Trophoblast cell (in vitro differentiated cells and primary cell): ENCODE measurements around the gene GDPD4.

Experiments used
- DNase-seq, 2 donors: peaks; one replicate each; pipeline ENCODE4 v3.0.0-alpha.2; 2016
- H2AFZ ChIP-seq: 2 replicates; pipeline ENCODE4 v1.6.1; 2013; ENCODE audit warnings: low read length, moderate library complexity, mild to moderate bottlenecking; ENCODE audit not compliant: insufficient read depth, poor library complexity
- H2AK5ac ChIP-seq: 2 replicates; pipeline ENCODE4 v1.6.1; 2013; ENCODE audit warnings: mild to moderate bottlenecking, low read length
- H2BK120ac ChIP-seq: 2 replicates; pipeline ENCODE4 v1.6.1; 2013; ENCODE audit warnings: low read length, mild to moderate bottlenecking, moderate library complexity; ENCODE audit not compliant: insufficient read depth, poor library complexity
- H2BK12ac ChIP-seq: 2 replicates; pipeline ENCODE4 v1.6.1; 2013; ENCODE audit warnings: mild to moderate bottlenecking, low read length, moderate library complexity
- H2BK5ac ChIP-seq: 2 replicates; pipeline ENCODE4 v1.6.1; 2013; ENCODE audit warnings: low read length, low read depth, moderate library complexity, mild to moderate bottlenecking; ENCODE audit not compliant: poor library complexity
- H3K14ac ChIP-seq: 2 replicates; pipeline ENCODE4 v1.6.1; 2013; ENCODE audit warnings: mild to moderate bottlenecking, low read length
- H3K18ac ChIP-seq: 2 replicates; pipeline ENCODE4 v1.6.1; 2013; ENCODE audit warnings: mild to moderate bottlenecking, low read length
- H3K23ac ChIP-seq: 2 replicates; pipeline ENCODE4 v1.6.1; 2013; ENCODE audit warnings: low read length
- H3K27ac ChIP-seq: 2 replicates; pipeline ENCODE4 v1.5.1; 2013; ENCODE audit warnings: low read depth, mild to moderate bottlenecking, inconsistent platforms, low read length, moderate library complexity
- H3K27me3 ChIP-seq: 2 replicates; pipeline ENCODE4 v1.6.1; 2013; ENCODE audit warnings: inconsistent platforms, mild to moderate bottlenecking, low read length, moderate library complexity; ENCODE audit not compliant: insufficient read depth
- H3K36me3 ChIP-seq, 2 experiments: 1 replicate in 1 of 2; 2 replicates in 1 of 2; pipeline ENCODE4 v1.6.1; 2013; ENCODE audit warnings: low read length in 2 of 2, mild to moderate bottlenecking in 2 of 2, moderate library complexity in 1 of 2; ENCODE audit not compliant: insufficient read depth in 2 of 2, control insufficient read depth in 1 of 2
- H3K4ac ChIP-seq: 2 replicates; pipeline ENCODE4 v1.6.1; 2013; ENCODE audit warnings: low read depth, mild to moderate bottlenecking, low read length, moderate library complexity
- H3K4me1 ChIP-seq, 2 experiments: 1 replicate in 1 of 2; 2 replicates in 1 of 2; pipeline ENCODE4 v1.6.1; 2013; ENCODE audit warnings: low read length in 2 of 2, mild to moderate bottlenecking in 2 of 2, moderate library complexity in 1 of 2; ENCODE audit not compliant: insufficient read depth in 2 of 2, control insufficient read depth in 1 of 2
- H3K4me2 ChIP-seq: 2 replicates; pipeline ENCODE4 v1.6.1; 2013; ENCODE audit warnings: inconsistent platforms, mild to moderate bottlenecking, low read length, moderate library complexity
- H3K4me3 ChIP-seq: 2 replicates; pipeline ENCODE4 v1.5.1; 2013; ENCODE audit warnings: mild to moderate bottlenecking, low read depth, low read length, inconsistent platforms
- H3K79me1 ChIP-seq: one replicate; pipeline ENCODE4 v1.6.1; 2013; ENCODE audit warnings: low read length
- H3K79me2 ChIP-seq: 2 replicates; pipeline ENCODE4 v1.6.1; 2013; ENCODE audit warnings: low read length, mild to moderate bottlenecking; ENCODE audit not compliant: control insufficient read depth, insufficient read depth, poor library complexity
- H3K9ac ChIP-seq: 2 replicates; pipeline ENCODE4 v1.6.1; 2013; ENCODE audit warnings: mild to moderate bottlenecking, low read length
- H3K9me3 ChIP-seq: 2 replicates; pipeline ENCODE4 v1.6.1; 2013; ENCODE audit warnings: low read depth, mild to moderate bottlenecking, control low read depth, inconsistent platforms, low read length; ENCODE audit not compliant: insufficient read depth
- H4K12ac ChIP-seq: 2 replicates; pipeline ENCODE4 v1.6.1; 2013; ENCODE audit warnings: low read depth, mild to moderate bottlenecking, low read length, moderate library complexity
- H4K8ac ChIP-seq: 2 replicates; pipeline ENCODE4 v1.6.1; 2013; ENCODE audit warnings: low read depth, mild to moderate bottlenecking, low read length, moderate library complexity
- H4K91ac ChIP-seq: one replicate; pipeline ENCODE4 v1.6.1; 2013; ENCODE audit warnings: low read depth, mild to moderate bottlenecking, low read length, moderate library complexity
- WGBS: extraction: QIAGEN DNeasy Blood & Tissue Kit; methylation state at CpG from one replicate; pipeline ENCODE4 v1.1.7; 2013; ENCODE audit warnings: missing lambda C conversion rate; ENCODE audit not compliant: insufficient read length, insufficient coverage; ENCODE audit errors: extremely low coverage; 5-methylcytosine and 5-hydroxymethylcytosine counted together

GDPD4 gene

DNA sequence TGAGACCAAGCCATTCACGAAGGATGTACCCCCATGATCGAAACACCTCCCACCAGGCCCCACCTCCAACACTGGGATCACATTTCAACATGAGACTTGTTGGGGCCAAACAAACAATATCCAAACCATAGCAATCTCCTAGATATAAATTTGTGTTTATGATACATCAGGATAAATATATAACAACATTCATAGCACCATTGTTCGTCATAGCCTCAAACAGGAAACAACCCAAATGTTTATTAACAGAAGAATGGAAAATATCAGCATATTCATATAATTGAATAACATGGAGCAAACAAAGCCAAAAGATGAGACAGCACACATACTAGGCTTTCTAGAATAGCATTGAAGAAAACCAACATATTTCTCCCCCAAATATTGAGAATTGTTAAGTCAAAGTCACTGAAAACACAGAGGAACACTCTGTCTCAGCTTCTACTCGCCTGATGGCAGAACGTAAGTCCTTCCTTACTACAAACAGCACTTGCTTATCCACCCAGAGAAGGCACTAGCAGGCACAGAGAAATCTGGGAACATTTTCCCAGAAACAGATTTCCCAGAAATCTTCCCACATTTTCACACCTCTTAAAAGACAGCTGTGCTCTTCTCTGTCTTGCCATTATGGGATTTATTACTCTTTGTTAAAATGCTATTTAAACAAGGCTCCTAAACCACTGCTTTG, 8.1 kb upstream of the GDPD4 start:
- DNase-seq = no peak
- Histone ChIP-seq H2AK5ac (no peak overlapping the region), H3K9me3 (no peaks in the 10 kb centered on the region), H3K27me3 (no peaks in the 10 kb centered on the region), H2BK12ac (no peak overlapping the region), H3K9ac (no peak overlapping the region), H2AFZ (no peak overlapping the region), H4K8ac (no peak overlapping the region), H3K4me2 (no peak overlapping the region), H4K91ac (no peak overlapping the region), H2BK5ac (no peak overlapping the region), H3K23ac (no peak overlapping the region), H3K4me3 (no peak overlapping the region), H3K79me1 (no peaks in the 10 kb centered on the region), H3K4ac (no peak overlapping the region), H3K27ac (no peak overlapping the region), H3K4me1 (no peaks in the 10 kb centered on the region), H3K18ac (no peak overlapping the region), H3K36me3 (no peaks in the 10 kb centered on the region), H4K12ac (no peak overlapping the region), H3K79me2 (no peaks in the 10 kb centered on the region), H2BK120ac (no peak overlapping the region), H3K14ac (no peak overlapping the region)
- no CpG with 5 or more reads among the region's 5 CpGs for WGBS

DNA sequence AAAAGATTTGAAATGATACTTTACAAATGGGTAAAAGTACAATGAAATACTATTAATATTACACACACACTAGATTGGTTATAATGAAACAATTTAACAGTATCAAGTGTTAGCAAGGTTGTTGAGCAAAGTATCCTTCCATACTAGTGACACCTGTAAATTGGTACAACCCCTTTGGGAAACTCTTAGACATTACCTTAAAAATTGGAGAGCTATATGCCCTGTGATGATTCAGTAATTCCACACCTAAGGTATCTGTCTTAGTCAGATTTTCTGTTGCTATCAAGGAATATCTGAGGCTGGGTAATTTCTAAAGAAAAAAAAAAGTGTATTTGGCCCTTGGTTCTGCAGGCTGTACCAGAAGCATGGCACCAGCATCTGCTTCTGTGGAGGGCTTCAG, 7.4 kb upstream of the GDPD4 start:
- DNase-seq = peak in 1 of 2 donors; percentile 19
- H3K14ac ChIP-seq = no peak overlapping the region
- H3K27me3 ChIP-seq = no peaks in the 10 kb centered on the region
- H2AFZ ChIP-seq = no peak overlapping the region
- no peaks in the 10 kb centered on the region for H3K9me3 ChIP-seq
- H4K91ac ChIP-seq = no peak overlapping the region
- no peaks in the 10 kb centered on the region for H3K79me2 ChIP-seq
- H3K27ac ChIP-seq = no peak overlapping the region
- no peak overlapping the region for H3K4me2 ChIP-seq
- no peak overlapping the region for H3K9ac ChIP-seq
- no peak overlapping the region for H2BK5ac ChIP-seq
- no peak overlapping the region for H3K4ac ChIP-seq
- H3K23ac ChIP-seq = no peak overlapping the region
- no peak overlapping the region for H4K12ac ChIP-seq
- no peak overlapping the region for H3K4me3 ChIP-seq
- H2AK5ac ChIP-seq = no peak overlapping the region
- H3K4me1 ChIP-seq = no peaks in the 10 kb centered on the region
- no peaks in the 10 kb centered on the region for H3K36me3 ChIP-seq
- no peak overlapping the region for H2BK120ac ChIP-seq
- H3K18ac ChIP-seq = no peak overlapping the region
- H3K79me1 ChIP-seq = no peaks in the 10 kb centered on the region
- H4K8ac ChIP-seq = no peak overlapping the region
- no peak overlapping the region for H2BK12ac ChIP-seq

DNA sequence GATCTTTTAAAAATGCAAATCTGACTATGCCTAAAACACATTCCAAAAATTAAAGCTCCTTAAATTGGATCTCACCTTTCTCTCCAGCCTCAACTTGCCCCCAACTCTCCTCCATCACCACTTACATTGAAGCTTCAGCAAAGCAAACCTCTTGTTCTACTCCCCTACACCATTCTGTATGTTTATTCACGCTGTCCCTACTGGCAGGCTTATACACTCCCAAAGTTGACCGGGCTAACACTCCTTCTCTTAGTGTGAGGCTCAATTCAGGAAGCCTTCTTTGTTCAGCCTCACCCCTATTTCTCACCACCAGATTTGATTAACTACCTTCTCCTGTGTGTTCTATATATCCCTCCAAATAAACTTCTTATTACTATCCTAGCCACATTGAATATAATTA, 1.8 kb upstream of the GDPD4 start:
- H3K4me3 ChIP-seq = no peak overlapping the region
- H3K27me3 ChIP-seq = no peaks in the 10 kb centered on the region
- no peak for DNase-seq
- no peak overlapping the region for H3K14ac ChIP-seq
- H4K8ac ChIP-seq = no peak overlapping the region
- H2BK5ac ChIP-seq = no peak overlapping the region
- H3K36me3 ChIP-seq = no peaks in the 10 kb centered on the region
- no peak overlapping the region for H3K27ac ChIP-seq
- H3K9ac ChIP-seq = no peak overlapping the region
- no CpG with 5 or more reads among the region's 2 CpGs for WGBS
- H3K79me2 ChIP-seq = no peaks in the 10 kb centered on the region
- H3K23ac ChIP-seq = no peak overlapping the region
- no peak overlapping the region for H2BK12ac ChIP-seq
- H3K9me3 ChIP-seq = no peaks in the 10 kb centered on the region
- H3K4me2 ChIP-seq = no peak overlapping the region
- no peak overlapping the region for H3K4ac ChIP-seq
- no peak overlapping the region for H2AK5ac ChIP-seq
- no peaks in the 10 kb centered on the region for H3K79me1 ChIP-seq
- H4K12ac ChIP-seq = no peak overlapping the region
- no peak overlapping the region for H2BK120ac ChIP-seq
- H3K4me1 ChIP-seq = no peaks in the 10 kb centered on the region
- H2AFZ ChIP-seq = no peak overlapping the region
- no peak overlapping the region for H4K91ac ChIP-seq
- no peak overlapping the region for H3K18ac ChIP-seq

DNA sequence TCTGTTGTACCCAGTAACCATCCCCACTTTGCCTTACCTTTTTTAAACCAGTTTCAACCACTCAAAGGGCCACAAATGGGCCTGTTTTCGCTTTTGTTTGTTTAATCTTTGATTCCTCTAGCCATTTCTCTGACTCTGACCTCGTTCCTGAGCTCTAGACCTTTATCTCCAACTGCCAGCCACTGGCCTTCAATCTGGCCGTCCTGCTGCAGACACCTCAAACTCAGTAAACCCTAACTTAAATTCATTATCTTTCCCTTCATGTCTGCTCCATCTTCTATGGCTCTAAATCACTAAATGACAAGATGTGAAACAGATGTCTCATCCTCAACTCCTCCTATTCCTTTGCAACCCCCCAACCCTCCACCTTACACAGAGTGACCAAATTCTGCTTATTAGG, 1.3 kb upstream of the GDPD4 start:
- H4K91ac ChIP-seq = no peak overlapping the region
- no peaks in the 10 kb centered on the region for H3K36me3 ChIP-seq
- no peak overlapping the region for H2AK5ac ChIP-seq
- H4K8ac ChIP-seq = no peak overlapping the region
- no peak for DNase-seq
- H3K18ac ChIP-seq = no peak overlapping the region
- no peaks in the 10 kb centered on the region for H3K27me3 ChIP-seq
- no peak overlapping the region for H4K12ac ChIP-seq
- H2BK12ac ChIP-seq = no peak overlapping the region
- no peak overlapping the region for H2AFZ ChIP-seq
- no peak overlapping the region for H3K27ac ChIP-seq
- no peak overlapping the region for H2BK5ac ChIP-seq
- H3K79me1 ChIP-seq = no peaks in the 10 kb centered on the region
- no peak overlapping the region for H3K4me3 ChIP-seq
- H2BK120ac ChIP-seq = no peak overlapping the region
- H3K79me2 ChIP-seq = no peaks in the 10 kb centered on the region
- H3K9me3 ChIP-seq = no peaks in the 10 kb centered on the region
- H3K14ac ChIP-seq = no peak overlapping the region
- no peaks in the 10 kb centered on the region for H3K4me1 ChIP-seq
- no CpG with 5 or more reads among the region's 3 CpGs for WGBS
- H3K9ac ChIP-seq = no peak overlapping the region
- H3K4ac ChIP-seq = no peak overlapping the region
- H3K4me2 ChIP-seq = no peak overlapping the region
- H3K23ac ChIP-seq = no peak overlapping the region
